Activated gamma-delta T cell treated with anti-CD3 and anti-CD28 coated beads, Interleukin-2, amount 50 U/mL, for 16 hours (primary cell): ENCODE measurements around the gene TGDS.

Source experiments
- DNase-seq: peaks from one replicate; pipeline ENCODE4 v3.0.0-alpha.2; 2020; ENCODE audit warnings: low read depth

Gene TGDS

GRCh38 chr13:94599877-94600276, 3.9 kb upstream of the TGDS start:
- no peak for DNase-seq

- no peak for DNase-seq
Measured at GRCh38 chr13:94598281-94598680, 2.3 kb upstream of the TGDS start.

GRCh38 chr13:94596575-94596971, 621 bp upstream of the TGDS start:
- no peak for DNase-seq

GRCh38 chr13:94595001-94595949, 677 bp downstream of the TGDS start:
- peak; percentile 17 for DNase-seq

- no peak for DNase-seq
Measured at GRCh38 chr13:94590744-94591143, 5.2 kb downstream of the TGDS start.

- DNase-seq: no peak
Measured at GRCh38 chr13:94588541-94588940, 7.4 kb downstream of the TGDS start.

GRCh38 chr13:94586371-94586770, 9.6 kb downstream of the TGDS start:
- DNase-seq: no peak

- DNase-seq: no peak
Measured at GRCh38 chr13:94585543-94586101, 10.3 kb downstream of the TGDS start.

- no peak for DNase-seq
Measured at GRCh38 chr13:94583926-94584325, 12.0 kb downstream of the TGDS start.

- DNase-seq: no peak
Measured at GRCh38 chr13:94579063-94579462, 16.9 kb downstream of the TGDS start.

- no peak for DNase-seq
Measured at GRCh38 chr13:94569615-94570014, 26.3 kb downstream of the TGDS start.

- no peak for DNase-seq
Measured at GRCh38 chr13:94568443-94568842, 27.5 kb downstream of the TGDS start.

- DNase-seq: no peak
Measured at GRCh38 chr13:94567581-94567980, 28.4 kb downstream of the TGDS start.

GRCh38 chr13:94561126-94561525, 34.8 kb downstream of the TGDS start:
- DNase-seq: no peak

- DNase-seq: no peak
Measured at GRCh38 chr13:94560116-94560515, 35.8 kb downstream of the TGDS start.

- DNase-seq: no peak
Measured at GRCh38 chr13:94559222-94559795, 36.6 kb downstream of the TGDS start.

GRCh38 chr13:94558716-94559115, 37.2 kb downstream of the TGDS start:
- DNase-seq: no peak

GRCh38 chr13:94557684-94558235, 38.2 kb downstream of the TGDS start:
- DNase-seq: no peak

GRCh38 chr13:94556621-94557020, 39.3 kb downstream of the TGDS start:
- no peak for DNase-seq

- DNase-seq: no peak
Measured at GRCh38 chr13:94556041-94556440, 39.9 kb downstream of the TGDS start.

- no peak for DNase-seq
Measured at GRCh38 chr13:94553766-94554165, 42.2 kb downstream of the TGDS start.

GRCh38 chr13:94552095-94552494, 43.9 kb downstream of the TGDS start:
- no peak for DNase-seq
